K562 (cell line): Measurements from ENCODE around the gene ADAM15. TPM values are rescaled to one million over a fixed set of nuclear protein-coding genes. Genes with fewer than 3 reads are reported as not detected.

Experiments
- CBX1 ChIP-seq: sonication (generic); IDR thresholded peaks from 2 replicates; pipeline ENCODE4 v1.6.1; 2016; ENCODE audit warnings: antibody characterized with exemption, low read depth, mild to moderate bottlenecking
- CEBPB ChIP-seq: fragments of 450-650 bp; IDR thresholded peaks from 2 replicates; pipeline ENCODE4 v1.6.1; 2016; ENCODE audit warnings: missing genetic modification characterization, missing compliant biosample characterization
- CEBPG ChIP-seq, 3 experiments: fragments of 200-800 bp in 1 of 3; sonication (Bioruptor generic) in 1 of 3; sonication (generic) in 1 of 3; formaldehyde crosslinking in 1 of 3; IDR thresholded peaks in 2 of 3; conservative IDR thresholded peaks in 1 of 3; 2 replicates each; pipeline versions ENCODE4 v1.6.1 to v1.8.0; 2016 to 2022; ENCODE audit warnings: missing compliant biosample characterization in 2 of 3, missing genetic modification characterization in 2 of 3, mild to moderate bottlenecking in 1 of 3, missing genetic modification reagents in 1 of 3
- CHD1 ChIP-seq: fragments of 200-600 bp; sonication (generic); IDR thresholded peaks from one replicate; pipeline ENCODE4 v1.6.1; 2012; ENCODE audit warnings: mild to moderate bottlenecking, moderate library complexity, low read length, inconsistent platforms
- ZNF584 ChIP-seq: fragments of 200-800 bp; sonication (Bioruptor generic); IDR thresholded peaks from 2 replicates; pipeline ENCODE4 v1.6.1; 2016; ENCODE audit warnings: low read depth, mild to moderate bottlenecking, missing genetic modification characterization, missing compliant biosample characterization
- polyA plus RNA-seq, 8 experiments: library from polyadenylated mRNA; depleted of rRNA in 4 of 8; stranded (reverse) in 5 of 8; unstranded in 3 of 8; fragments of >200 nt; fragmentation: Nextera tagmentation in 2 of 8; fragmentation: Illumina TruSeq in 1 of 8; extraction: Ambion mirVana in 2 of 8; extraction: Trizol in 1 of 8; gene quantifications; 2 replicates each; pipeline versions ENCODE4 v1.2.1 to v1.2.3, GENCODE V29; 2011 to 2014; ENCODE audit warnings: inconsistent platforms in 1 of 8, missing spikeins in 1 of 8
- total RNA-seq, 7 experiments: library from RNA; depleted of rRNA in 6 of 7; stranded (reverse); fragments of >200 nt in 6 of 7; fragmentation: Illumina TruSeq in 2 of 7; extraction: Trizol in 2 of 7; gene quantifications; 2 replicates each; pipeline versions ENCODE4 v1.2.1 to v1.2.3, GENCODE V29; 2011 to 2021; ENCODE audit warnings: low replicate concordance in 1 of 7
- TF ChIP-seq, protein P1 (sequence below), 3 experiments: fragments of 200-800 bp in 1 of 3; fragments of 250-450 bp in 1 of 3; fragments of 450-650 bp in 1 of 3; sonication (Bioruptor Pico) in 1 of 3; sonication (Bioruptor generic) in 1 of 3; formaldehyde crosslinking in 1 of 3; IDR thresholded peaks; 2 replicates each; pipeline versions ENCODE4 v1.6.1 to v1.8.0; 2016 to 2022; ENCODE audit warnings: mild to moderate bottlenecking in 2 of 3, missing genetic modification characterization in 2 of 3, missing compliant biosample characterization in 1 of 3, moderate library complexity in 1 of 3
- TF ChIP-seq, protein P2 (sequence below), 2 experiments: fragments of 450-650 bp in 1 of 2; sonication (generic) in 1 of 2; formaldehyde crosslinking in 1 of 2; IDR thresholded peaks in 1 of 2; conservative IDR thresholded peaks in 1 of 2; 2 replicates each; pipeline versions ENCODE4 v1.6.1 to v1.8.1; 2016 to 2023; ENCODE audit warnings: mild to moderate bottlenecking in 2 of 2, moderate library complexity in 2 of 2, inconsistent platforms in 1 of 2, missing genetic modification reagents in 1 of 2
- TF ChIP-seq, protein P3 (sequence below), 2 experiments: IDR thresholded peaks in 1 of 2; conservative IDR thresholded peaks in 1 of 2; 2 replicates each; pipeline ENCODE4 v1.6.1; 2016; ENCODE audit warnings: low read depth in 2 of 2, mild to moderate bottlenecking in 1 of 2, missing compliant biosample characterization in 1 of 2, missing genetic modification characterization in 1 of 2, moderate library complexity in 1 of 2

ADAM15 gene
- total and polyA plus RNA-seq, 9 of the 15 experiments (the other 6 are each of a cell fraction or from before 2014, with no cell fraction given) = 0.69 to 72.3 (median 32.8) TPM

DNA sequence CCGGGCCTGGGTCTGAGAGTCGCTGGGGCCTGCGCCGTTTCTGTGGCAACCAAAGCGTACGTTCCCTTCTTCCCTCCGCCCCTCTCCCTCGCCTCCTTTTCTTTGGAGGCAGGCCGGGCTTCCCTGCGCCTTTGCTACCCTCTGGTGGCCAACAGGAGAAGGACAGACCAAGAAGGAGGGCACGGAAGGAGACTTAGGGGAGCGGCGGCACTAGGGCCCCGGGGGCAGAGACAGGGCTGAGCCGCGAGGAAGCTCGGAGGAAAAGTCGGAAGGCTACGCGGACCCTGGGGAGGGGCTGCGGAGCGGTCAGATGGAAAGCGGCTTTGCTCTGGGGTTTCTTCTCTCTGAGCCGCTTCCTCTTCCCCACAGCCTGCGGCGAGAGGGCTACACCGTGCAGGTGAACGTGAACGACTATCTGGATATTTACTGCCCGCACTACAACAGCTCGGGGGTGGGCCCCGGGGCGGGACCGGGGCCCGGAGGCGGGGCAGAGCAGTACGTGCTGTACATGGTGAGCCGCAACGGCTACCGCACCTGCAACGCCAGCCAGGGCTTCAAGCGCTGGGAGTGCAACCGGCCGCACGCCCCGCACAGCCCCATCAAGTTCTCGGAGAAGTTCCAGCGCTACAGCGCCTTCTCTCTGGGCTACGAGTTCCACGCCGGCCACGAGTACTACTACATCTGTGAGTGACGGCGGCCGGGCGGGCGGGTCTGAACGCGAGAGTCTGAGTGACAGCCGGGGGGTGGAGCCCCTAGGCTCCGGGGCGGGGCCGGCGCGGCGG, 33.8 kb downstream of the ADAM15 start (continued):
- TF ChIP-seq, protein P1, sequence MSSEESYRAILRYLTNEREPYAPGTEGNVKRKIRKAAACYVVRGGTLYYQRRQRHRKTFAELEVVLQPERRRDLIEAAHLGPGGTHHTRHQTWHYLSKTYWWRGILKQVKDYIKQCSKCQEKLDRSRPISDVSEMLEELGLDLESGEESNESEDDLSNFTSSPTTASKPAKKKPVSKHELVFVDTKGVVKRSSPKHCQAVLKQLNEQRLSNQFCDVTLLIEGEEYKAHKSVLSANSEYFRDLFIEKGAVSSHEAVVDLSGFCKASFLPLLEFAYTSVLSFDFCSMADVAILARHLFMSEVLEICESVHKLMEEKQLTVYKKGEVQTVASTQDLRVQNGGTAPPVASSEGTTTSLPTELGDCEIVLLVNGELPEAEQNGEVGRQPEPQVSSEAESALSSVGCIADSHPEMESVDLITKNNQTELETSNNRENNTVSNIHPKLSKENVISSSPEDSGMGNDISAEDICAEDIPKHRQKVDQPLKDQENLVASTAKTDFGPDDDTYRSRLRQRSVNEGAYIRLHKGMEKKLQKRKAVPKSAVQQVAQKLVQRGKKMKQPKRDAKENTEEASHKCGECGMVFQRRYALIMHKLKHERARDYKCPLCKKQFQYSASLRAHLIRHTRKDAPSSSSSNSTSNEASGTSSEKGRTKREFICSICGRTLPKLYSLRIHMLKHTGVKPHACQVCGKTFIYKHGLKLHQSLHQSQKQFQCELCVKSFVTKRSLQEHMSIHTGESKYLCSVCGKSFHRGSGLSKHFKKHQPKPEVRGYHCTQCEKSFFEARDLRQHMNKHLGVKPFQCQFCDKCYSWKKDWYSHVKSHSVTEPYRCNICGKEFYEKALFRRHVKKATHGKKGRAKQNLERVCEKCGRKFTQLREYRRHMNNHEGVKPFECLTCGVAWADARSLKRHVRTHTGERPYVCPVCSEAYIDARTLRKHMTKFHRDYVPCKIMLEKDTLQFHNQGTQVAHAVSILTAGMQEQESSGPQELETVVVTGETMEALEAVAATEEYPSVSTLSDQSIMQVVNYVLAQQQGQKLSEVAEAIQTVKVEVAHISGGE (CRISPR knock-in tag; IDR thresholded peaks at IDR 0.05) = no peak
- TF ChIP-seq CEBPB (tag) = no peak
- 0 out of 2 replicates have a peak, but pooled peaks have one; percentile 47 for TF ChIP-seq CBX1
- TF ChIP-seq ZNF584 (CRISPR knock-in tag) = no peak
- TF ChIP-seq, protein P2, sequence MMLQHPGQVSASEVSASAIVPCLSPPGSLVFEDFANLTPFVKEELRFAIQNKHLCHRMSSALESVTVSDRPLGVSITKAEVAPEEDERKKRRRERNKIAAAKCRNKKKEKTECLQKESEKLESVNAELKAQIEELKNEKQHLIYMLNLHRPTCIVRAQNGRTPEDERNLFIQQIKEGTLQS (IDR thresholded peaks at IDR 0.05) = no peak
- TF ChIP-seq, protein P2 (CRISPR knock-in tag; conservative IDR thresholded peaks at IDR 0.05) = 0 out of 2 replicates have a peak, but pooled peaks have one; percentile 28
- TF ChIP-seq CEBPG (CRISPR knock-in tag; IDR thresholded peaks at IDR 0.05) = no peak
- no peak for TF ChIP-seq CEBPG (tag; conservative IDR thresholded peaks at IDR 0.05 in 1 of 2, IDR thresholded peaks at IDR 0.05 in 1 of 2)
- no peak for TF ChIP-seq CHD1
- TF ChIP-seq, protein P3, sequence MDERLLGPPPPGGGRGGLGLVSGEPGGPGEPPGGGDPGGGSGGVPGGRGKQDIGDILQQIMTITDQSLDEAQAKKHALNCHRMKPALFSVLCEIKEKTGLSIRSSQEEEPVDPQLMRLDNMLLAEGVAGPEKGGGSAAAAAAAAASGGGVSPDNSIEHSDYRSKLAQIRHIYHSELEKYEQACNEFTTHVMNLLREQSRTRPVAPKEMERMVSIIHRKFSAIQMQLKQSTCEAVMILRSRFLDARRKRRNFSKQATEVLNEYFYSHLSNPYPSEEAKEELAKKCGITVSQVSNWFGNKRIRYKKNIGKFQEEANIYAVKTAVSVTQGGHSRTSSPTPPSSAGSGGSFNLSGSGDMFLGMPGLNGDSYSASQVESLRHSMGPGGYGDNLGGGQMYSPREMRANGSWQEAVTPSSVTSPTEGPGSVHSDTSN (CRISPR knock-in tag; IDR thresholded peaks at IDR 0.05; ENCODE audit: low read depth) = peak; percentile 98
- TF ChIP-seq, protein P3 (tag; conservative IDR thresholded peaks at IDR 0.05; ENCODE audit: low read depth) = peak; percentile 95
